Epithelial cell of esophagus (primary cell): ENCODE measurements around the gene HOXC10.

Experiments
- DNase-seq: peaks from one replicate; pipeline ENCODE4 v3.0.0; 2010; ENCODE audit warnings: low read depth
- H3K4me3 ChIP-seq: 2 replicates; pipeline ENCODE4 v1.5.1; 2011; ENCODE audit warnings: mild to moderate bottlenecking, low read length, control low read depth
- CTCF ChIP-seq: IDR thresholded peaks from 2 replicates; pipeline ENCODE4 v1.5.1; 2011; ENCODE audit warnings: low read depth, mild to moderate bottlenecking, low read length, control low read depth, inconsistent platforms; ENCODE audit not compliant: insufficient read depth; ENCODE audit errors: missing control alignments

HOXC10 gene

GRCh38 chr12:53966385-53967133 is 18.4 kb upstream of the HOXC10 start:
- H3K4me3 ChIP-seq: no peak overlapping the region

GRCh38 chr12:53967421-53967925 is 17.5 kb upstream of the HOXC10 start:
- TF ChIP-seq CTCF: no peak
- H3K4me3 ChIP-seq: no peak overlapping the region
- DNase-seq: no peak

More at GRCh38 chr12:53966385-53967133, 18.4 kb upstream of the HOXC10 start:
- TF ChIP-seq CTCF: no peak
- DNase-seq: no peak

DNA sequence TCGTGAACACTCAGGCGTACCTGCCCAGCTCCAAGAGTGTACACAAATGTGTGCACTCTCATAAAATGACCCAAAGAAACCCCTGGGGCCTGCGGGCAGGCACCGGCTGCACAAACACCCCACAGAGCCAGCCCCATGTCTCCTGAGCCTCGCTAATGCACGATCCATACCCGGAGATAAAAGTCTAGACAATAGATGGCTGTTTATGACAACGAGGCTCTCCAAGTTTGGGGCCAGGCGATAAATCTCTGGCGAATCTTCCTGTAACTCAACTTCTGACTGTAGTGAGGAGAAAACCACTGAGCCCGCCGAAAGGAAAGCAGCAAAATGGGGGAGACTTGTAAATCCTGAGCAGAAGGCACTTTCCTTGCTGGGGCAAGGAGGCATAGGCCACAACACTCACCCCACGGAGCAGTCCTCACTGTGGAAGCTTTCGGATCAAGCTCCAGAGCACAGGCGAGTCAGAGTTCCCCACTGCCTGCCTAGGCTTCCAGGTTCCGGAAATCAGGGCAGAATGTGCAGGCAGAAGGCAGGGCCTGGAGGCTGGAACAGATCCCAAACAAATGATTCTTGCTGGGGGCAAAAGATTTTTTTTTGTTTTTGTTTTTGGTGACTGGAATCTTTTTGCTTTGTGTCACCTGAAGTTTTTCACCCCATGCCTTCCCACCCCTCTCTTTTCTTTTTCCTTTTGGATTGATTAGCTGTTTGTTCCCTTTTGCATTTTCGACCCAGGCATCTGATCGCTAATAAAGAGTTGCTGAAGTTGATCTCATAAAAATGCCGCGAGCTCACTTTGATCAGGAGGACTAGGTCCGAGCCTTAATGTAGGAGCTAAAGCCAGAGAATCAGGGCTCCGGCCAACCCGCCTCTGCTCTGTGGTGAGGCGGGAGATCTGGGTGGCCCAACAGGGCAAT is 16.5 kb upstream of the HOXC10 start:
- no peak overlapping the region for H3K4me3 ChIP-seq
- TF ChIP-seq CTCF: no peak

GRCh38 chr12:53969588-53970259 is 15.2 kb upstream of the HOXC10 start:
- H3K4me3 ChIP-seq: no peak overlapping the region
- no peak for TF ChIP-seq CTCF
- no peak for DNase-seq

More for the DNA sequence above, 16.5 kb upstream of the HOXC10 start:
- DNase-seq: no peak

- DNase-seq: no peak
- H3K4me3 ChIP-seq: no peak overlapping the region
- no peak for TF ChIP-seq CTCF
Measured at GRCh38 chr12:53970451-53970850, 14.5 kb upstream of the HOXC10 start.

- no peak for TF ChIP-seq CTCF
- no peak overlapping the region for H3K4me3 ChIP-seq
- no peak for DNase-seq
Measured at GRCh38 chr12:53971129-53971528, 13.8 kb upstream of the HOXC10 start.
